Urinary bladder (tissue), 4 donors: Measurements from ENCODE around the gene ZNF845. TPM values are rescaled to one million over a fixed set of nuclear protein-coding genes. Genes with fewer than 3 reads are reported as not detected.
"Not testable (repeated sequence)": the region's sequence is repeated elsewhere in the genome, so short reads cannot be mapped to it uniquely, and the experiment has no call there.

ENCODE experiments used
- DNase-seq: peaks from one replicate; pipeline ENCODE4 v3.0.0-alpha.2; 2015; ENCODE audit errors: extremely low spot score
- H3K27ac ChIP-seq: one replicate; pipeline ENCODE4 v1.5.1; 2013; ENCODE audit warnings: low read depth, mild to moderate bottlenecking, moderate library complexity
- H3K36me3 ChIP-seq: one replicate; pipeline ENCODE4 v1.6.1; 2013; ENCODE audit warnings: mild to moderate bottlenecking, moderate library complexity; ENCODE audit not compliant: insufficient read depth
- H3K4me1 ChIP-seq: one replicate; pipeline ENCODE4 v1.6.1; 2013; ENCODE audit warnings: mild to moderate bottlenecking, moderate library complexity; ENCODE audit not compliant: insufficient read depth
- H3K4me3 ChIP-seq: one replicate; pipeline ENCODE4 v1.5.1; 2013; ENCODE audit warnings: low read depth, low read length
- WGBS: extraction: QIAGEN DNeasy Blood & Tissue Kit; methylation state at CpG from one replicate; pipeline ENCODE4 v1.1.7; 2013; 5-methylcytosine and 5-hydroxymethylcytosine counted together
- polyA plus RNA-seq: library from polyadenylated mRNA; stranded (reverse); fragments of 200-250 nt; gene quantifications from one replicate; pipeline ENCODE4 v1.2.3, GENCODE V29; 2013
- total RNA-seq: library from RNA; depleted of rRNA; stranded (reverse); fragments of >200 nt; gene quantifications from one replicate; pipeline ENCODE4 v1.2.3, GENCODE V29; 2014
- donor health status: healthy with polysubstance abuse.
- donor health status: healthy.

The ZNF845 gene
- total and polyA plus RNA-seq, 2 donors = 3.4 to 17.8 TPM

DNA sequence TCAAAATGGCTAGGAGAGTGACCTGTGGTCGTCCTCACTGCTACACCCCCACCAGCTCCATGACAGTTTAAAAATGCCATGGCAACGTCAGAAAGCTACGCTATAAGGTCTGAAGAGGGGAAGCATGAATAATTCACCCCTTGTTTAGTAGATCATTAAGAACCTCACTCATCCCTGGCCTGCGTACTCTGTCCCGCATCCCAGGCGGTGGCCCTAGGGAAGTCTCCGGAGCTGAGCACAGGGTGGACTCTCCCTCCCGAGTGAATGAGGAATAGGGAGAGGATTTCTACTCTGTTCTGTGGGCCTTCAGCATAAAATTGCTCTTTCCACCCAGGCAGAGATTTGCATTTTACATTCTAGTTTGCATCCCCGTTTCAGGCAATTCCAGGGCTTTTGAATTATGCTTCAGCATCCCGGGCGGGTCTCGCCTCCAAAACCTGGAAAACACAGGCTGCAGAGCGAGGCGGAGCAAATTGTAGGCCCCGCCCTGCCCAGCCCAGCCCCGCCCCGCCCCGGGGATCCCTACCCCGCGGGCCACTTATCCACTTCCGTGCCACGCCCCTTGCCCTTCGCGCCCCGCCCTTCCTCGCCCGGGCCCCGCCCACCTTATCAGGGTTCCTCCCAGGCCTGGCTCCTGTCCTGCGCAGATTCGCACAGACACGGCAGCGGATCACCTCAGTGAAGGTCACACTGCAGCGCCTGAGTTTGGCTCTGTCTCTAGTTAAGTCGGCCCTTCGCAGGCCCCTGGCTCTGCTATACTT, 24.5 kb downstream of the ZNF845 start:
- 66% methylated on average over 35 of the region's 35 CpGs for WGBS
- no peak overlapping the region for H3K27ac ChIP-seq
- no peak overlapping the region for H3K4me3 ChIP-seq
- H3K36me3 ChIP-seq = no peaks in the 10 kb centered on the region
- no peaks in the 10 kb centered on the region for H3K4me1 ChIP-seq
- DNase-seq = no peak

GRCh38 chr19:53360056-53360455, 26.5 kb downstream of the ZNF845 start:
- not testable (repeated sequence) for H3K36me3 ChIP-seq, H3K4me3 ChIP-seq, H3K4me1 ChIP-seq, DNase-seq, H3K27ac ChIP-seq
- 92% methylated on average over 10 of the region's 10 CpGs for WGBS

DNA sequence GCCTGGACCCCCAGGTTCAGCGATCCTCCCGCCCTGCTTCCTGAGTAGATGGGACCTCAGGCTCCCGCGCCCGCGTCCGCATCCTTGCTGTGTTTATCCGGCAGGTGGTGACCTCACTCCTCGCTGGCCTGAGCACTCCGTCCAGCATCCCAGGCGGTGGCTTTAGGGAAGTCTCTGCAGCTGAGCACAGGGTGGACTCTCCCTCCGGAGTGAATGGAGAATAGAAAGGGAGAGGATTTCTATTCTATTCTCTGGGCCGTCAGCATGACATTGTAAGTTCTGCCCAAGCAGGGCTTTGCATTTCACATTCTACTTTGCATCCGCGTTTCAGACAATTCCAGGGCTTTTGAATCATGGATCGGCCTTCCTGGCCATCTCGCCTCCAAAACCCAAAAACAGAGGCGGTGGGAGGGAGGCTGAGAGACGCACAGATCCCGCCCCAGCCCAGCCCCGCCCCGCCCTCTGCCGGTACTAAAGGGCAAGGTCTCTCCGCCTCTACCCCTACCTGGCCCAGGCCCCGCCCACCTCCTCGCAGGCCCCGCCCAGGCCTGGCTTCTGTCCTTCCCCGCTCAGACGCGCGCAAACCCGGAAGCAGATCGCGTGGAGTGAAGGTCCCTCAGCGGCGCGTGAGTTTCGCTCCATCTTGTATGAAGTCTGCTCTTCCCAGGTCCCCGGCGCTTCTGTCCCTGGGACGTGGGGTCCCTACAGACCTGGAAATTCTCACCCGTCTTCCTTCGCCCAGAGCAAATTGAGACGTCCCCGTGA, 31.8 kb downstream of the ZNF845 start, which contains the start of gene ZNF525:
Gene ZNF525, plus strand, starts transcription at position 572 of the 765 bp plus-strand sequence. CDS start 6,577 bp downstream, outside the sequence.
- H3K27ac ChIP-seq = peak within 1 kb of the TSS; percentile 59
- under 1% methylated on average over 45 of the region's 45 CpGs for WGBS
- peak; percentile 64 for DNase-seq

GRCh38 chr19:53365899-53366493, 32.4 kb downstream of the ZNF845 start:
- Histone ChIP-seq H3K4me1 (no peaks in the 10 kb centered on the region), H3K36me3 (no peaks in the 10 kb centered on the region), H3K27ac (peak overlapping the region; percentile 59), H3K4me3 (peak overlapping the region; percentile 49)
- under 1% methylated on average over 32 of the region's 32 CpGs for whole genome bisulfite sequencing
- no peak for DNase-seq

More for the DNA sequence above, 31.8 kb downstream of the ZNF845 start, which contains the start of gene ZNF525:
- Histone ChIP-seq H3K36me3 (no peaks in the 10 kb centered on the region), H3K4me3 (peak within 1 kb of the TSS; percentile 49), H3K4me1 (no peaks in the 10 kb centered on the region)

DNA sequence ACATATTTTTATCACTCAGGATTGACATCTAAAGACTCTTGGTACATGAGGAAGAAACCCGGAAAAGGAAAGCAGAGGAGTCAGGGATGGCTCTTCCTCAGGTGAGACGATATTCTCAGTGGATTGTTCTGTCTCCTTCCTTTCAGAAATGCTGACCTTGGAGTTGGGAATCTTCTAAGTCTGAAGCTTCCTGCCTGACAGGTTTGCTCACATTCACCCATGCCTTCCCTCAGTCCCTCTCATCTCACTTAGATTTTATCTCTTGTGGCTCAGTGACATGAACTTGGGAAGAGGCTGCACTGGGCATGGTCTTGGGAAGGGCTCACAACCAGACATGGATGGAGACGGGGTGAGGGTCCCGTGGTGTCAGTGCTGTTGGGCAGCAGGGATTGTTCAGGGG, 38.6 kb downstream of the ZNF845 start:
- Histone ChIP-seq H3K4me3 (no peak overlapping the region), H3K27ac (no peak overlapping the region), H3K36me3 (peaks cover 8% of the 10 kb centered on the region), H3K4me1 (no peaks in the 10 kb centered on the region)
- DNase-seq = no peak
- WGBS = 86% methylated on average over 4 of the region's 4 CpGs

GRCh38 chr19:53374288-53374687, 40.7 kb downstream of the ZNF845 start:
- 63% methylated on average over 3 of the region's 3 CpGs for WGBS
- H3K27ac ChIP-seq = no peak overlapping the region
- DNase-seq = no peak
- H3K4me1 ChIP-seq = no peaks in the 10 kb centered on the region
- H3K36me3 ChIP-seq = peaks cover 13% of the 10 kb centered on the region
- no peak overlapping the region for H3K4me3 ChIP-seq

DNA sequence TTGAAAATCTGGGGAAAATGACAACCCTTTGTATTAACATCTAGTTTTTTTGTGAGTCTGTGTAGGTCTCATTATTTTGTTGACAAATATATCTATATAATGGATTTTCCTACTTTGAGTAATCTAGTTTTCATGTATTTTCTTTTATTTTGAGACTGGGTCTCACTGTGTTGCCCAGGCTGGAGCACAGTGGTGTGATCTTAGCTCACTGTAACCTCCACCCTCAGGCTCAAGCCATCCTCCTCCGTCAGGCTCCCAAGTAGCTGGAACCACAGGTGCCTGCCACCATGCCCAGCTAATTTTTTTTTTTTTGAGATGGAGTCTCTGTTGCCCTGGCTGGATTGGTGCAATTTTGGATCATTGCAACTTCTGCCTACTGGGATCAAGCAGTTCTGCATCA, 41.2 kb downstream of the ZNF845 start:
- H3K36me3 ChIP-seq = peaks cover 16% of the 10 kb centered on the region
- no peak for DNase-seq

DNA sequence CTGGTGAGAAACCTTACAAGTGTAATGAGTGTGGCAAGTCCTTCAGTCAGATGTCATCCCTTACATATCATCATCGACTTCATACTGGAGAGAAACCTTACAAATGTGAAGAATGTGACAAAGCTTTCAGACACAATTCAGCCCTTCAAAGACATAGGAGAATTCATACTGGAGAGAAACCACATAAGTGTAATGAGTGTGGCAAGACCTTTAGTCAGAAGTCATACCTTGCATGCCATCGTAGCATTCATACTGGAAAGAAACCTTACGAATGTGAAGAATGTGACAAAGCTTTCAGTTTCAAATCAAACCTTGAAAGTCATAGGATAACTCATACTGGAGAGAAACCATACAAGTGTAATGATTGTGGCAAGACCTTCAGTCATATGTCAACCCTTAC, 47.8 kb downstream of the ZNF845 start:
- Histone ChIP-seq H3K4me3 (no peak overlapping the region), H3K4me1 (no peaks in the 10 kb centered on the region), H3K27ac (no peak overlapping the region), H3K36me3 (peaks cover 14% of the 10 kb centered on the region)
- DNase-seq = no peak
- WGBS = 95% methylated on average over 3 of the region's 3 CpGs

More for the DNA sequence above, 41.2 kb downstream of the ZNF845 start:
- no peak overlapping the region for H3K27ac ChIP-seq
- H3K4me3 ChIP-seq = no peak overlapping the region
- 88% methylated on average over 1 of the region's 1 CpG for WGBS
- no peaks in the 10 kb centered on the region for H3K4me1 ChIP-seq

DNA sequence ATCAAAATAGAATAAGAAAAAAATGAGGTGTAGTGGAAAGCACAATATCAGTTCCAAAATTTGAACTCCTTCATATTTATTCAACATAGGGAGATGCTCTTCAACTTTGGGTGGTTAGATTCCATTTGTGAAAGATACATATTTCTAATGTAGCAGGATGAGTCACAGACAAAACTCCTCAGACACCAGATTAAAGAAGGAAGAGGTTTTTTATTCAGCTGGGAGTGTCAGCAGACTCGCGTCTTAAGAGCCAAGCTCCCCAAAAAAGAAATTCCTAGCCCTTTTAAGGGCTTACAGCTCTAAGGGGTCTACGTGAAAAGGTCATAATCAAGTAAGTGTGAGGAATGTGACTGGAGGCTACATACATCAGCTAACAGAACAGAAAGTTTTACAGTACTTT, 54.6 kb downstream of the ZNF845 start:
- H3K4me3 ChIP-seq = no peak overlapping the region
- H3K27ac ChIP-seq = no peak overlapping the region
- no peaks in the 10 kb centered on the region for H3K4me1 ChIP-seq
- DNase-seq = no peak
- WGBS = 42% methylated on average over 3 of the region's 3 CpGs
- H3K36me3 ChIP-seq = no peaks in the 10 kb centered on the region

DNA sequence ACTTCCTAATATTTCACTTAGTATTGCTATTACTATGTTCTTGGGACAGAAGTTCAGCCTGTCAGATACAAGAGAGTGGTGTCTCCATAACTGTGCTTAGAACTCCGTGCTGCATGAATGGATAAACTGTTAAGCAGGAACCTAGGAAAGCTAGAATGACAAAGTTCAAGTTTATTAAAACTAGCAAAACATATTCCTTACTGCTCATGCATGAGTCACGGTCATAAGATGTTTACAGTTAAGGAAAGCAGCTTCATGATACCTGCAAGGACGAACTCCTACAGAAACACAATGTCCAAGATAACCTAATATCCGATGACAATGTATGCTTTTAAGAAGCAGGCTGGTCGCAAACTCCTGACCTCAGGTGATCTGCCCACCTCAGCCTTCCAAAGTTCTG, 55.4 kb downstream of the ZNF845 start:
- H3K36me3 ChIP-seq = no peaks in the 10 kb centered on the region
- no peak for DNase-seq
- 84% methylated on average over 5 of the region's 5 CpGs for WGBS
- no peak overlapping the region for H3K4me3 ChIP-seq
- no peaks in the 10 kb centered on the region for H3K4me1 ChIP-seq
- H3K27ac ChIP-seq = no peak overlapping the region

DNA sequence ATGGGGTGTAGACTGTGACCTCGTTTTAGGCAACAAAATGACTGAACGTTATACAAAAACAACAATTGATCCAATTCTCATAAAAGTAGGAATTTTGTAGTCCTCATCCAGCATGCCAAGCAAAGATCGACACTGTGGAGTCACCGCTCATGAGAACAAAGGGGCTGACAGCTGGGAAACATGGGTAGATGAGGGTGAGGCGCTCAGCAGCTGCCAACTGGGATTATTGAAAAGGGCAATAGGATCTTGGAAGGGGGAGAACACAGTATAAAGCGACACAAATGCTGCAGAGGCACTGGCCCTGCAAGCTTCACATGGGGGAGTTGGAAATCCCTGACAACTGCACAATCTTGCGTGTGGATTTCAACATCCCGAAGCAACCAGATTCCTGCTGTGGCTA, 56.0 kb downstream of the ZNF845 start:
- WGBS = 62% methylated on average over 8 of the region's 8 CpGs
- Histone ChIP-seq H3K4me1 (no peaks in the 10 kb centered on the region), H3K36me3 (no peaks in the 10 kb centered on the region), H3K4me3 (no peak overlapping the region), H3K27ac (no peak overlapping the region)
- no peak for DNase-seq

GRCh38 chr19:53389978-53390377, 56.4 kb downstream of the ZNF845 start:
- WGBS = 32% methylated on average over 22 of the region's 22 CpGs
- H3K27ac ChIP-seq = no peak overlapping the region
- no peak overlapping the region for H3K4me3 ChIP-seq
- H3K36me3 ChIP-seq = no peaks in the 10 kb centered on the region
- no peaks in the 10 kb centered on the region for H3K4me1 ChIP-seq
- DNase-seq = no peak

GRCh38 chr19:53394522-53394973, 61.0 kb downstream of the ZNF845 start:
- H3K4me3 ChIP-seq = peak overlapping the region; percentile 8
- whole genome bisulfite sequencing = 3% methylated on average over 18 of the region's 18 CpGs
- DNase-seq = no peak

More at GRCh38 chr19:53394522-53394973, 61.0 kb downstream of the ZNF845 start:
- Histone ChIP-seq H3K4me1 (no peaks in the 10 kb centered on the region), H3K36me3 (no peaks in the 10 kb centered on the region), H3K27ac (peak overlapping the region; percentile 55)
